Liver (tissue), 9 donors: ENCODE data around the gene BPIFB4. TPM values are rescaled to one million over a fixed set of nuclear protein-coding genes. Genes with fewer than 3 reads are reported as not detected.

ENCODE experiments used
- DNase-seq: peaks from one replicate; pipeline ENCODE4 v3.0.0-alpha.2; 2017; ENCODE audit warnings: low spot score
- H3K27ac ChIP-seq, 2 donors: one replicate each; pipeline ENCODE4 v1.7.0; 2013; ENCODE audit warnings: inconsistent platforms in 2 of 2, low read length in 2 of 2, control low read depth in 1 of 2, low read depth in 1 of 2, mild to moderate bottlenecking in 1 of 2
- H3K27me3 ChIP-seq, 4 donors: one replicate each; pipeline versions ENCODE4 v1.6.1 to v1.7.0; 2013; ENCODE audit warnings: low read length in 3 of 4, inconsistent platforms in 1 of 4, mild to moderate bottlenecking in 1 of 4, moderate library complexity in 1 of 4; ENCODE audit not compliant: control insufficient read depth in 4 of 4, insufficient read depth in 4 of 4
- H3K36me3 ChIP-seq, 4 donors: one replicate each; pipeline versions ENCODE4 v1.6.1 to v1.7.0; 2013; ENCODE audit warnings: low read length in 3 of 4, mild to moderate bottlenecking in 3 of 4, low read depth in 1 of 4, moderate library complexity in 1 of 4; ENCODE audit not compliant: control insufficient read depth in 4 of 4, insufficient read depth in 3 of 4
- H3K4me1 ChIP-seq, 4 donors: one replicate each; pipeline versions ENCODE4 v1.6.1 to v1.7.0; 2013; ENCODE audit warnings: low read length in 3 of 4, mild to moderate bottlenecking in 3 of 4, moderate library complexity in 1 of 4; ENCODE audit not compliant: control insufficient read depth in 4 of 4, insufficient read depth in 4 of 4
- H3K4me3 ChIP-seq, 3 donors: one replicate each; pipeline versions ENCODE4 v1.6.1 to v1.7.0; 2013; ENCODE audit warnings: low read length in 3 of 3, control low read depth in 1 of 3, low read depth in 1 of 3, mild to moderate bottlenecking in 1 of 3
- H3K9ac ChIP-seq, 2 donors: one replicate each; pipeline ENCODE4 v1.7.0; 2013; ENCODE audit warnings: low read length in 2 of 2, mild to moderate bottlenecking in 2 of 2, moderate library complexity in 2 of 2, control low read depth in 1 of 2, low read depth in 1 of 2
- H3K9me3 ChIP-seq, 4 donors: one replicate each; pipeline versions ENCODE4 v1.6.1 to v1.7.0; 2013; ENCODE audit warnings: low read length in 3 of 4; ENCODE audit not compliant: control insufficient read depth in 4 of 4
- ATF3 ChIP-seq: IDR thresholded peaks from 2 replicates; pipeline ENCODE4 v1.6.1; 2016; ENCODE audit warnings: antibody characterized with exemption
- CTCF ChIP-seq: fragments of 150-350 bp; IDR thresholded peaks from 2 replicates; pipeline ENCODE4 v1.5.1; 2017; ENCODE audit warnings: improper control_type of control experiment, low read depth, low read length; ENCODE audit not compliant: missing input control
- EGR1 ChIP-seq, 2 donors: IDR thresholded peaks; 2 replicates each; pipeline ENCODE4 v1.6.1; 2016 to 2018; ENCODE audit warnings: antibody characterized with exemption in 2 of 2, low read depth in 2 of 2
- FOXA1 ChIP-seq: IDR thresholded peaks from 2 replicates; pipeline ENCODE4 v1.6.1; 2016; ENCODE audit warnings: antibody characterized with exemption
- FOXA2 ChIP-seq: IDR thresholded peaks from 2 replicates; pipeline ENCODE4 v1.6.1; 2016; ENCODE audit warnings: antibody characterized with exemption
- GABPA ChIP-seq, 2 donors: IDR thresholded peaks in 1 of 2; conservative IDR thresholded peaks in 1 of 2; 2 replicates each; pipeline ENCODE4 v1.6.1; 2016; ENCODE audit warnings: antibody characterized with exemption in 2 of 2, mild to moderate bottlenecking in 1 of 2, moderate library complexity in 1 of 2
- HNF4A ChIP-seq, 2 donors: conservative IDR thresholded peaks; 2 replicates each; pipeline ENCODE4 v1.6.1; 2016; ENCODE audit warnings: antibody characterized with exemption in 2 of 2, mild to moderate bottlenecking in 2 of 2
- HNF4G ChIP-seq: IDR thresholded peaks from 2 replicates; pipeline ENCODE4 v1.6.1; 2016; ENCODE audit warnings: antibody characterized with exemption
- JUND ChIP-seq, 2 donors: IDR thresholded peaks; 2 replicates each; pipeline ENCODE4 v1.6.1; 2016; ENCODE audit warnings: antibody characterized with exemption in 2 of 2
- NR2F2 ChIP-seq: IDR thresholded peaks from 2 replicates; pipeline ENCODE4 v1.6.1; 2016; ENCODE audit warnings: antibody characterized with exemption
- RAD21 ChIP-seq, 2 donors: IDR thresholded peaks; 2 replicates each; pipeline ENCODE4 v1.6.1; 2016; ENCODE audit warnings: antibody characterized with exemption in 2 of 2, mild to moderate bottlenecking in 2 of 2
- REST ChIP-seq: IDR thresholded peaks from 2 replicates; pipeline ENCODE4 v1.6.1; 2016; ENCODE audit warnings: antibody characterized with exemption, mild to moderate bottlenecking
- RXRA ChIP-seq, 2 donors: IDR thresholded peaks; 2 replicates each; pipeline ENCODE4 v1.6.1; 2017 to 2018; ENCODE audit warnings: antibody characterized with exemption in 2 of 2, mild to moderate bottlenecking in 1 of 2
- SP1 ChIP-seq: IDR thresholded peaks from 2 replicates; pipeline ENCODE4 v1.6.1; 2018; ENCODE audit warnings: antibody characterized with exemption, mild to moderate bottlenecking
- TAF1 ChIP-seq: conservative IDR thresholded peaks from 2 replicates; pipeline ENCODE4 v1.6.1; 2016; ENCODE audit warnings: antibody characterized with exemption, mild to moderate bottlenecking
- YY1 ChIP-seq: IDR thresholded peaks from 2 replicates; pipeline ENCODE4 v1.6.1; 2016; ENCODE audit warnings: antibody characterized with exemption, mild to moderate bottlenecking
- WGBS: extraction: QIAGEN DNeasy Blood & Tissue Kit; methylation state at CpG from one replicate; pipeline ENCODE4 v1.1.7; 2013; 5-methylcytosine and 5-hydroxymethylcytosine counted together
- polyA plus RNA-seq, 2 donors: library from polyadenylated mRNA; stranded (reverse) in 1 of 2; unstranded in 1 of 2; fragments of 200-250 nt in 1 of 2; fragments of >200 nt in 1 of 2; fragmentation: Nextera tagmentation in 1 of 2; extraction: Ambion mirVana in 1 of 2; gene quantifications; one replicate each; pipeline versions ENCODE4 v1.2.1 to v1.2.3, GENCODE V29; 2013 to 2015
- total RNA-seq, 2 donors: library from RNA; depleted of rRNA; stranded (reverse); fragments of >200 nt; gene quantifications; one replicate each; pipeline ENCODE4 v1.2.3, GENCODE V29; 2014
- TF ChIP-seq, protein P1 (sequence below): IDR thresholded peaks from 2 replicates; pipeline ENCODE4 v1.6.1; 2016; ENCODE audit warnings: antibody characterized with exemption
- TF ChIP-seq, protein P2 (sequence below): IDR thresholded peaks from 2 replicates; pipeline ENCODE4 v1.6.1; 2016; ENCODE audit warnings: antibody characterized with exemption
- donor health status: healthy.
- donor health status: healthy.
- donor health status: healthy.
- donor health status: healthy.
- donor health status: healthy.

The BPIFB4 gene
- total and polyA plus RNA-seq, 4 donors: 0.16 TPM; not detected in 3

DNA sequence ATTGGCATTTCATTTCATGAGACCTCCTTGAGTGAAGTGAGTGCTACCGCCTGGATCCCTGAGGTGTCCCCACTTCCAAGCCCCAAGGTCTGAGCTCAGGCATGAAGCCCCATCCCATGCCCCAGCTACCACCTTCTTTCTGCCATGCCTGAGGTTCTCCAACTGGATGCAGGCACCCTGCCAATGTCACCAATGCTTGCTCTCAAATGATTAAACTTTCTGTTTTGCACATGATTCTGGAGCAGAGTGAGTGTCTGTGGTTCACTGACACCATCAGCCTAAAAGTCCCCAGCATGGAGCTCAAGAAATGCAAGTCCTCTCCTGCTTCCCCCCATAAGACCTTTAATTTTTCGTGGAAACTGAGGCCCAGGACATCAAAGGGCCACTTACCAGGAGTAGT, 44.8 kb downstream of the BPIFB4 start:
- Histone ChIP-seq H3K36me3 (no peaks in the 10 kb centered on the region), H3K27me3 (no peaks in the 10 kb centered on the region), H3K4me1 (peaks cover 8 to 35% (median 25%) of the 10 kb centered on the region in 4 donors), H3K9ac (no peak overlapping the region), H3K9me3 (no peaks in the 10 kb centered on the region), H3K4me3 (no peak overlapping the region), H3K27ac (peak overlapping the region; percentile 26 to 36)
- TF ChIP-seq, protein P1, sequence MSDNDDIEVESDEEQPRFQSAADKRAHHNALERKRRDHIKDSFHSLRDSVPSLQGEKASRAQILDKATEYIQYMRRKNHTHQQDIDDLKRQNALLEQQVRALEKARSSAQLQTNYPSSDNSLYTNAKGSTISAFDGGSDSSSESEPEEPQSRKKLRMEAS: no peak
- no peak for TF ChIP-seq GABPA (IDR thresholded peaks at IDR 0.05 in 1 of 2, conservative IDR thresholded peaks at IDR 0.05 in 1 of 2)
- no peak for TF ChIP-seq CTCF
- peak in 1 of 2 donors; percentile 67 for TF ChIP-seq RXRA (IDR thresholded peaks at IDR 0.05)
- TF ChIP-seq RAD21 (IDR thresholded peaks at IDR 0.05): no peak
- peak; percentile 52 for TF ChIP-seq YY1
- TF ChIP-seq REST: no peak
- peak in 1 of 2 donors; percentile 36 for TF ChIP-seq HNF4A (conservative IDR thresholded peaks at IDR 0.05)
- no peak for TF ChIP-seq ATF3
- no peak for TF ChIP-seq JUND (IDR thresholded peaks at IDR 0.05)
- no peak for TF ChIP-seq SP1
- TF ChIP-seq TAF1: no peak
- no peak for TF ChIP-seq NR2F2
- TF ChIP-seq HNF4G: no peak
- TF ChIP-seq FOXA1: no peak
- no peak for TF ChIP-seq FOXA2
- TF ChIP-seq EGR1 (IDR thresholded peaks at IDR 0.05; ENCODE audit: low read depth in 2 of 2): no peak
- TF ChIP-seq, protein P2, sequence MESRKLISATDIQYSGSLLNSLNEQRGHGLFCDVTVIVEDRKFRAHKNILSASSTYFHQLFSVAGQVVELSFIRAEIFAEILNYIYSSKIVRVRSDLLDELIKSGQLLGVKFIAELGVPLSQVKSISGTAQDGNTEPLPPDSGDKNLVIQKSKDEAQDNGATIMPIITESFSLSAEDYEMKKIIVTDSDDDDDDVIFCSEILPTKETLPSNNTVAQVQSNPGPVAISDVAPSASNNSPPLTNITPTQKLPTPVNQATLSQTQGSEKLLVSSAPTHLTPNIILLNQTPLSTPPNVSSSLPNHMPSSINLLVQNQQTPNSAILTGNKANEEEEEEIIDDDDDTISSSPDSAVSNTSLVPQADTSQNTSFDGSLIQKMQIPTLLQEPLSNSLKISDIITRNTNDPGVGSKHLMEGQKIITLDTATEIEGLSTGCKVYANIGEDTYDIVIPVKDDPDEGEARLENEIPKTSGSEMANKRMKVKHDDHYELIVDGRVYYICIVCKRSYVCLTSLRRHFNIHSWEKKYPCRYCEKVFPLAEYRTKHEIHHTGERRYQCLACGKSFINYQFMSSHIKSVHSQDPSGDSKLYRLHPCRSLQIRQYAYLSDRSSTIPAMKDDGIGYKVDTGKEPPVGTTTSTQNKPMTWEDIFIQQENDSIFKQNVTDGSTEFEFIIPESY: no peak
- WGBS: 69% methylated on average over 2 of the region's 2 CpGs
- DNase-seq: no peak
